Measurements from ENCODE around the gene TELO2.

The TELO2 gene

GRCh38 chr16:1492923-1493745 lies at the start of gene TELO2:
Gene TELO2, plus strand, starts transcription at chr16:1493360. Its CDS starts 922 bp downstream, at chr16:1494282.
- no peak for DNase-seq

DNA sequence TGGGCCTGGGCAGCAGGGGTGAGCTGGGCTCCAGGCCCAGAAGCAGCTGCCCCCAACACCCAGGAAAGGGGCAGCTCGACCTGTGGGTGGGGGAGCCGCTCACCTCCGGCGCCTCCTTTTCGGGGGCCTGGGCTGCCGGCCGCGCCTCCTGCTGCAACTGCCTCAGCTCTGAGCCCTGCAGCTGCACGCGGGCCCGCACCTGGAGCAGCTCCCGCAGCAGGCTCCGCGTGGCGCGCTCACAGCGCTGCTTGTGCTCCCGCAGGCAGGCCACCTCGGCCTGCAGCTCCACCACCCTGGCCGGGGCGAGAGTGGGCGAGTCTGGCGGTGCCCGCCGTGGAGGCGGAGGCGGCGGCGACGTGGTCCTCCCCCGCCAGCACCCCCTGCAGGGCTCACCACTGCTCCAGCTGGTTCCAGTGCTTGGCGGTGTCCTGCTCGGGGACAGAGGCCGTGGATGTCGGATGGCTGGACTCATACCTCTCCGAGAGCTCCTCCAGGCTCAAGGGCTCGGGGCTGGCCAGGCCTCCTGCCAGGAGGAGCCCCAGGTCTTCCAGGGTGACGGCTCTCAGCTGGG lies 49.7 kb upstream of the TELO2 start:
- DNase-seq = no peak

GRCh38 chr16:1443980-1444729 lies 49.0 kb upstream of the TELO2 start, which contains the start of gene CCDC154:
Gene CCDC154, minus strand, starts transcription at chr16:1444556. Its CDS starts 234 bp downstream, at chr16:1444322.
- DNase-seq = no peak

DNA sequence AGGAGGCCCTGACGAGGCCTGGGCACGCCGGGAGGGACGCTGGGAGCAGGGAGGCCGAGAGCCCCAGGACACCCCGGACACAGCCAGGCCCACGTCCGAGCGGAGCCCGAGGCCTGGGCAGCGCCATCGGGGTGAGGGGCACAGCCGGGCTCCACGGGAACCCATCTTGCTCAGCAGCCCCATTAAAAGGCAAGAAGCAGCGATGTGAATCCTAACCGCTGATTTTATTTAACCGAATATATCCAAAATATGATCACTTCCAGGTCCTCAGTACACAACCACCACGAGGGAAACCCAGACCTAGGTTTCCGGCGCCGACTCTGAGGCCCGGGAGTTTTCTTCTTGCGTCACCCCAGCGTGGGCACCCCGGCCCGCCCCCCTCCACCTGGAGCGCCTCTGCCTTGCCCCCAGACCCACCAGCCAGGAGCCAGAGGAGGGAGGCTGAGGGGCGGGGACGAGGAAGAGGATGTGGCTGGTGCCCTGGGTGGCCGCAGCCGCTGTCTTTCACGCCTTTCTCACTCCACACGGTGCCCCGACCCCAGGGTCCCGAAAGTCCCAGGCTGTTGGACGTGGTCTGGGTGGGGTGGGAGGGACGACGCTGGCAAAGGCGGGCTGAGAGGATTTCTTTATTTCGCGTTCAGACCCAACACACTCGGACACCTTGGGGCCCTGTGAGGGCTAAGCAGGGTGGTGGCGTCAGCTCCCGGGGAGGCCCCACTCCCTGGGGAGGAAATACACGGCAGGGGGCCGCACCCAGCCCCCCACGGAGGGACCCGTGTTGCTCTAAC lies 48.2 kb upstream of the TELO2 start:
- DNase-seq = no peak

GRCh38 chr16:1445518-1446203 lies 47.5 kb upstream of the TELO2 start:
- no peak for DNase-seq

DNA sequence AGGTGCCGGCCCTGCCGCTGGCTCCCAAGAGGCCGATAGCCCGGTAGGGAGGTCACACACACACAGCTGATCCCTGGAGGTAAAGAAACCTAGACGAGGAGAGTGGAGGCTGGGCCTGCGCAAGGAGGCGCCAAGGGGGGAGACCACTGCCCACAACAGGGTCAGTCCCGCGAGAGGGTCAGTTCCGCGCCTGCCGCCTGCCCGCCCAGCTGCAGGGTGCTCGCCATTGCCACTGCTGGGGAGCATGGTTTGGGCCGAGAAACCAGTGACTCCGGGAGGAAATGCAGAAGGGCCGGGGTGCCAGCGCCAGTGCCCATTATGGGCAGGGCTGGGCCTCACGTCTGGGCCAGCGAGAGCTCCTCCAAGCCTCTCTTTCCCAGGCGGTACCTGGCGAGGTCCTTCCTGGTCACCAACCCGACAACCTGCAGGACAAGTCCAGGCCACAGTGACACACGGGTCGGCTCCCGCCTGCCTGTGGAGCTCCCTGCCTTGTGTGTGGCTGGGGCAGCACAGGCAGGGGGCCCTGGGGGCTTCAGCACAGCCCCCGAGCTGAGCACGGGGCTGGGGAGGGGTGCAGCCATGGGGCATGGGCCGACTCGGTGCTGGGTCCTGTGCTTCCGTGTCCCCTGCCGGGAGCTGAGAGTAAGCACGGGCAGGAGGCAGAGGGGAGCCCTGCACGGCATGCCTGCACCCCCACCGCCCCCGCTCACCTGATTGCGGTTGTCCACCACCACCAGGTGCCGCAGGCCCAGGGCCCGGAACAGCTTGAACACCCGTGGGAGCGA lies 46.7 kb upstream of the TELO2 start:
- DNase-seq = no peak

DNA sequence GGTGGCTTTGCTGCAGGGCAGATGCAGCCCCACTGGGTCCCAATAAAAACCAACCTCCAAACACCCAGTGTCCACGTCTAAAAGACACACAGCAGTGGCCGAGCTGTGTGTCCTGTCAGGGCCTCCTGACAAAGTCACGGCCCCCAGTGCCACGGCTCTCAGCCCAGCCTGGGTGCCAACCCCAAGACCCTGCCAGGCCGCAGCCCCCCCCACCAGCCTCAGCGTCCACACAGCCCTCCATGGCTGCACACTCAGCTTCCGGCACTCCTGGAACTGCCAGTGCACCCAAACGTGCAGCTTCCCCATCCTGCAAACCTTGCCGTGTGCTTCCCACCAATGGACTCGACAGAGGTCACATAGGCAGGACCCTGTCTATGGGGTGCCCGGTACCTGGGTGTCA lies 45.2 kb upstream of the TELO2 start:
- DNase-seq = no peak

- DNase-seq = no peak
Measured at GRCh38 chr16:1448536-1449116, 44.5 kb upstream of the TELO2 start.

- no peak for DNase-seq
Measured at GRCh38 chr16:1449201-1449788, 43.9 kb upstream of the TELO2 start.

DNA sequence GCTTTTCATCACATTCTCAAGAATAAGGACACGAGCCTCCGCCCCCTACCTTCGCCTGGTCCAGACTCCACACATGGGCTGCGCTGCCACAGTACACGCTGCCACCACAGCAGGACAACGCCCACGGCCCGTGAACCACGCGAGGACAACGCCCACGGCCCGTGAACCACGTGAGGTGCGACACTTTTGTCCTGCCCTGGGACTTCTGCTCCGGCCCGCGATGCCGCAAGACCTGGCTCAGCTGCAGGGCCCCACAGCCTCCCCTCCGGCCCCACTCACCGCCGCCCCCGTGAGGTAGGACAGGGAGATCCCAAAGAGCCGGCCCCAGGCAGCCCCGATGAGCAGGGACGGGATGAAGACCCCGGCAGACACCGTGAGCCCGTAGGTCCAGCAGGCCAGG lies 42.9 kb upstream of the TELO2 start:
- no peak for DNase-seq

DNA sequence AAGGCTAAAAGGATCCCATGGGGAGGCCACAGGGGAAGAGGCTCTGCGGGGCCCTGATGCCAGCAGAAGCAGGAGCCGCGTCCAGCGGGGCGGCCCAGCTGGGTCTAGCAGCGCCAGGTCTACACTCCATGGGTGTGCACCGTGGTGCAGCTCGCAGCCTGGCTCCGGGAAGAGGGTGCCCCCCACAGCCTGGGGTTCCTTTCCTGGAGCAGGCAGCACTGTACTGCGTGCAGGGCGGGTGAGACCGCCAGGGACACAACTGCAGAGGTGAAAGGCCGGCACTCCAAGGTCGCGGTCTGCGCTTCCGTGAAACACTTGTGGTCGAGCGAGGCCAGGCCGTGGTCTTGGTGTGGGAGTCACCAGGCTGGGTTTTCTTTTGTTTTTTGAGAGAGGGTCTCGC lies 42.3 kb upstream of the TELO2 start:
- DNase-seq = no peak

GRCh38 chr16:1451702-1452392 lies 41.3 kb upstream of the TELO2 start:
- no peak for DNase-seq

- no peak for DNase-seq
Measured at GRCh38 chr16:1452530-1452929, 40.6 kb upstream of the TELO2 start.

GRCh38 chr16:1453316-1453715 lies 39.8 kb upstream of the TELO2 start:
- DNase-seq = no peak

GRCh38 chr16:1454561-1454960 lies 38.6 kb upstream of the TELO2 start:
- no peak for DNase-seq

- no peak for DNase-seq
Measured at GRCh38 chr16:1455190-1456171, 37.7 kb upstream of the TELO2 start.

DNA sequence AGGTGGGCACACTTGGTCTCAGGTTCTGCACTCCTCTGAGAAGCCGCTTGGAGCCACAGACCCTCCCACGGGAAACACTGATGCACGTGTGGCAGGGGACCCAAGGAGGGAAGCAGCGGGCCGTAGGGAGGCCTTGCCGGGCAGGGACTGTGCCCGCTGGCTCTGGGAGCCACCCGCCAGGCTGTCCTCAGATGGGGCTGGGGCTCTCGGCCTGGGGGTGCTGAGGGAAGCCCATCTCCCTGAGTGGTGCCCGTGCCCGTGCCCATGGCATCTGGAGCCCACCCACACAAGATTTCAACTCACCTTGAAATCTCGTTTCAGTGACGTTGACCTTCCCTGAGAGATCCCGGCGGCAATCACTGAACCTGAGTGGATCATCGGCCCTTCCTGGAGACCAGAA lies 36.2 kb upstream of the TELO2 start:
- no peak for DNase-seq

- no peak for DNase-seq
Measured at GRCh38 chr16:1457489-1458245, 35.5 kb upstream of the TELO2 start.
